HG02763 (cell line): ENCODE measurements around the gene ACSL1.
"Not testable (repeated sequence)": the region's sequence is repeated elsewhere in the genome, so short reads cannot be mapped to it uniquely, and the experiment has no call there.

Experiments
- ATAC-seq: cut with Tn5 transposase; IDR thresholded peaks from one replicate; pipeline ENCODE4 v1.9.1; 2021; ENCODE audit warnings: mild to moderate bottlenecking, moderate library complexity; ENCODE audit not compliant: unreplicated experiment

ACSL1 gene

DNA sequence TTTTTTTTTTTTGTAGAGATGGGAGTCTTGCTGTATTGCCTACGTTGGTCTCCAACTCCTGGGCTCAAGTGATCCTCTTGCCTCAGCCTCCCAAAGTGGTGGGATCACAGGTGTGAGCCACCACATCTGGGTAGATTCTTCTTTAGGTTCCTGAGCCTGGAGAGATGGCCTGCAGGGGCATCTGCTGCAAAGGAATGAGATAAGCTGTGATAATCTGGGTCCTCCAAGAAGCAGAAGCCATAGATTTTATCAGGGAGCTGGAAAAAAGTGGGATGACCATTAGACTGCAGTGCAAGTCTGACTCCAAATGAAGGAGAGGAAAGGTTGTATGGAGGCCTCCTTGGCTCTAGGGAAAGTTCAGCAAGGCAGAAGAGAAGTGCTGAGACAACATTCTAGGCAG, 19.0 kb upstream of the ACSL1 start:
- no peak for ATAC-seq

DNA sequence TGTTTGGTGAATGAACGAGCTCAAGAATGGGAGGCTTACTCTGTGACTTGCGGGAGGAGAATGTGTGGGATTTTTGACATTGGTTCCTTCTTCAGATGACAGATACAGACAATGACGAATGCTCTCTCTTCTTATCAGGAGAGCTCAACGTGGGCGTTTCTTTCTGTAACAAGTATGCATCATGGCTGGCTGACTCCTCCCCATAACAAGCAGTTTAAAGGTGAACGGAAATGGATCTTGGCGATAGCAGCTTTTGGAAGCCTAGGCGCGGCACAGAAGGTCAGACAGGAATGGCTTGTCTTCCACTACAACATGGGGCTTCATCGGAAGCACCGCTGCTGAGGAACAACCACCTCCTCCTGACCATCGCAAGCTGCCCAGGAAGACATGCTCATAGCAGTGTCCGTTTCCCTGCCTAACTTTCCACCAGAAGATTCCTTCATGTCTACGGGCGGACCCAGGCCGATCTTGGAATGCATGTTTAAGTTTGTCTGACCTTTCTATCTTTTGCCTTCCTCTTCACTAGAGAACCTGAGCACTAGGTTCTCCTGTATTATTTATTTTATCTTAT, 18.3 kb upstream of the ACSL1 start:
- ATAC-seq = no peak

DNA sequence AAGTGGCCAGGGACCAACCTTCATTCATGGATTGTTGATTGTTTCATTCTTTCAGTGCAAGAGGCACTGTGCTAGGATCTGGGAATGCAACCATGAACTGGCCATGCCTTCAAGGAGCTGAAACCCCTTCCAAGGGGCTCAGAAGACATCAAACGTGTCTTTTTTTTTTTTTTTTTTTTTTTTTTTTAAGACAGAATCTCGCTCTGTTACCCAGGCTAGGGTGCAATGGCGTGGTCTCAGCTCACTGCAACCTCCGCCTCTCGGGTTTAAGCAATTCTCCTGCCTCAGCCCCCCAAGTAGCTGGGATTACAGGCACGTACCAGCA, 13.3 kb upstream of the ACSL1 start:
- ATAC-seq = not testable (repeated sequence)

DNA sequence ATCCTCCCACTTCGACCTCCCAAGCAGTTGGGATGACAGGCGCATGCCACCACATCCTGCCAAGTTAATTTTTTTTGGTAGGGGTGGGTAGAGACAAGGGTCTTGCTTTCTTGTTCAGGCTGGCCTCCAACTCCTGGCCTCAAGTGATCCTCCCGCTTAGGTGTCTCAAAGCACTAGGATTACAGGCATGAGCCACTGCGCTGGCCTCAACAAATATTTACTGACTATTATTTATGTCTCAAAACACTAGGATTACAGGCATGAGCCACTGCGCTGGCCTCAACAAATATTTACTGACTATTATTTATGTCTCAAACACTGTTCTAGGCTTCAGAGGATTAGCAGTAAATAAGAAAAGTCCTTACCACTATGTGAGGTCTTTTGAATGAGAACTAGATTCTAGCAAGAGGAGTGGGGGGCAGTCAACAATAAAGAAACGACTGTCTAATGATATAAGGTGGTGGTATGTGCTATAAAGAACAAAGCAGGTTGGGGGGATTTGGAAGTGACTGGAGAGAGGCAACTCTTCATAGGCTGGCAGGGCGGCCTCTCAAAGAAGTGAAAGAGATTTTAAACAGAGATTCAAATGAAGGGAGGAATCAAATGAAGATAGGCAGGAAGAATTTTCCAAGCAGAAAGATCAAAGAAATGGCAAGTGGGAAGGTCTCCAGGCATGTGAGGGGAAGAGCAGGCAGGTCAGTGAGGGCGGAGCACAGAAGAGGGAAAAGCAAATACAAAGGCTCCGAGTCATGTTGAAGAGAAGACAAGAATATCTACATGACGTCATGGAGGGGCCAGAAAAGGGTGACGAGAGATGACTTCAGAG, 12.7 kb upstream of the ACSL1 start:
- no peak for ATAC-seq

DNA sequence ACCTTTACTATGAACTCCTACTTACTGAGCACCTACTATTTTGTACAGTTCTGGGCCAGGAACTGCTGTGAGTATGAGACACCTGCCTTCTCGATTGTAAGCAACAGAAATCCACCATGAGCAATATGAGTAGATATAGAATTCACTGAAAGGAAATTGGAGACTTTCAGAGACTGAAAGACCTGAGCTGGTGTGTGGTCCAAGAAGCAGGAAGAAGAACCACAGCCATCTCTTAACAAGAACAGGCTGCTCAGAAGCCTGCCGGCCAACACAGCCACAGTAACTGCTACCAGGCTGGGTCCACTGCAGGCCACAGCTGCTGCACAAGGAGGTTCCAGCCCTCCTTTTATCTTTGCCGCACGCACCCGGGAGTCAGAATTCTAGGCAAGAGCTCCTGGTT, 10.8 kb upstream of the ACSL1 start:
- no peak for ATAC-seq

DNA sequence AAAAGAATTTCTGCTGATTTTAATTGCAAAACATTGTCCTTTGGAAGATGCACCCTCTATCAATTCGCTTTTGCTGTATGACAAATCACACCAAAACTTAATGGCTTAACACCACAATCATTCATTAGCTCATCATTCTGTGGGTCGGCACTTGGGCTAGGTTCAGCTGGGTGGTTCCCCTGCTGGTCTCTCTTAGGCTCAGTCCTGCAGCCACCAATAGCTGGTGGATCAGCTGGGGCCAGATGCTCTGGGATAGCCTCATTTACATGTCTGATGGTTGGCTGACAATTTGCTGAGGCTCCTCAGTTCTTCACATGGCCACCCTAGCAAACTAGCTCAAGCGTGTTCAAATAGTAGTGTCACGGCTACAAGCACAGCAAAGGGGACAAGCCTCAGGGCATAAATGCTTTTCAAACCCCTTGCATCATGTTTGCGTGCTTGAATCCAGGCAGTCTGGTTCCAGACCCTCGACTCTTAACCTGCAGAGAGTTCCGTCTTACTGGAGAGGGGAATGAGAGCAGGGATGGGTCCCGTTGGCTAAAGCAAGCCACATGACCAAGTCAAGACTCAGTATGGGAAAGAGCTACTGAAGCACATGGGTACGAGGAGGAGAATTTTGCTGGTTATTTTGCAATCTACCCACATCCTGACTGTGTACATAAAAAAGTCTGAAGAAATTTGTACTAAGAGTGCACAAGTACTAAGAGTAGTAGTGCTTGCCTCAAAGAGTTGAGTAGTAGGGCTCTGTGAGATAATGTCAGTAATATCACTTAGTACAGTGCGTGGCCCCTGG, 7.5 kb upstream of the ACSL1 start:
- no peak for ATAC-seq

DNA sequence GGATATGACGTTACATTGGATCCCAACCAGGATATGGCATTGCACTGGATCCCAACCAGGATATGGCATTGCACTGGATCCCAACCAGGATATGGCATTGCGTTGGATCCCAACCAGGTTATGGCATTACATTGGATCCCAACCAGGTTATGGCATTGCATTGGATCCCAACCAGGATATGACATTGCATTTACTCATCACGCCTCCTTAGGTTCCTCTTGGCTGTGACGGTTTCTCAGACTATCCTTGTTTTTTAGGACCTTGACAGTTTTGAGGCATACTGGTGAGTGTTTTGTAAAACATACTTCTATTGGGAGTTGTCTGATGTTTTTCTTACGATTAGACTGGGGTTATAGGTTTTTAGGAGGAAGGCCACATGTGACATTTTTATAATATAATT, 5.4 kb upstream of the ACSL1 start:
- no peak for ATAC-seq

DNA sequence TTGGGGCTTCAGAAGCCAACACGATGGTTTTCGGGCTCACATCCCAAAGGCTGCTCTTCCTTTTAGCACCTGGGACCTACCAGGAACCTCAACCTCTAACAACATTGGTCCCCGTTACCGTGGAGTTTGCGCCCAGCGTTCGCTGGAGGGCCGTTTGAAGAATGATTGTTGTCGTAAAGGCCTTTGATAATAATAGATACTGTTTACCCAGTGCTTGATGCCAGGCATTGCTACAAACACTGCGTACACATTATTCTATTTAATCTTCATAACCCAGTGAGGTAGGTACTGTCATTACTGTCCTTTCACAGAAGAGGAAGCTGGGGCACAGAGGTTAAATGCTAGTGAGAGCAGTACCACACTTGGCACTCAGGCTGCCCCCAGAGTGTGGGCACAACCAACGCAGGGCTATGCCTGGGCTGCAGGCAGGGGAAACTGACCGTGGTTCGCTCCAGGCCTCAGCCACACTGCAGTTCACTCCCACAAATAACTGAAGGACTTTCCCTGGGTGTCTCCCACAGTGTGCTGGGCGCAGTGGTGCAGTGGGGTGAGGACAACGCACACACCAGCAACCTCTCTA, 1.0 kb upstream of the ACSL1 start:
- no peak for ATAC-seq

DNA sequence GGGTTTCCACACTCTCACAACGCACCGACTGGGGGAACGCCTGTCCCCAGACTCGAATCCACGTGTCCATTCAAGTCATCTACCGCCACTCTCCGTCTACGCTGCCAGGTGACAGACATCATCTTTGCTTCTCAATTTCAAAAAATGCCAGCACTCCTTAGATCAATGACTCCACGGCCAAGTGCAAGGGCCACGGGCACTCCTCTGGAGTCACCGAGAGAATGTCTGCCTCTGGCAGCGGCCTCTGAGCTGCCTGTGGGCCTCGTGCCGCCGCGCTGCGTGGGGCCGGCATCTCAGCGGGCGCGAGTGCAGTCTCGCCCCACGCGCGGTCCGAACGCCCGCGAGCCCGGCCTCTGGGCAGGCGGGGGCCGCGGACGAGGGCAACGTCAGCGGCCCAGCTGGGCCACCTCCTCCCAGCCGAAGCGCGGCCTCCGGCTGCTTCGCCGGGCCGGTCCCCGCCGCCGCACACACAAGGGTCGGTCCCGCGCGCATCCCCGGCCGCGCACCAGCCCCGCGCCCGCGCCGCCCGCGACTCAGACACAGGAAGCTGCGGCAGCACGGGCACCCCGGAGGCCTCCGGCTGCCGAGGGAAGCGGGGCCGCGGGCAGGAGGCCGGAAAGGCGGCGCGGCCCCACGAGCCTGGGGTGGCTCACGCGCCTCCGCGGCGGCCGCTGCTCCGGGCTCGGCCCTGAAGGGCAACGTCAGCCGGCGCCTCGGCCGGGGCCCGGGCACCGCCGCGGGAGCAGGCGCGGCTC, 450 bp downstream of the ACSL1 start:
- peak; percentile 27 for ATAC-seq

DNA sequence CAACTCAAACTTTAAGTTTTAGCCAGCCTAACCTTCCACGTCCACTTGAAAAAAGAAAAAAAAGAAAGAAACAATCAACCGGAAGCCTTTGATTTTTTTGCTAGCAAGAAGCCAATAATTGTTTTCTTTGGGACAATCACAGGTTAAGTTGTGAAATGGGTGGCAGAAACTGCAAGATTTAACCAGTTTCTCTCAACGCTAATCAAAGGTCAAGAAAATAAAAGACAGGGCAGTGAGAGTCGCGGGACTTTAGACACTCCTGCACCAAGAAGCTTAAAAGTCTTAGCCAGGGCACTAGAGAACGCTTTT, 1.0 kb downstream of the ACSL1 start:
- ATAC-seq = no peak

DNA sequence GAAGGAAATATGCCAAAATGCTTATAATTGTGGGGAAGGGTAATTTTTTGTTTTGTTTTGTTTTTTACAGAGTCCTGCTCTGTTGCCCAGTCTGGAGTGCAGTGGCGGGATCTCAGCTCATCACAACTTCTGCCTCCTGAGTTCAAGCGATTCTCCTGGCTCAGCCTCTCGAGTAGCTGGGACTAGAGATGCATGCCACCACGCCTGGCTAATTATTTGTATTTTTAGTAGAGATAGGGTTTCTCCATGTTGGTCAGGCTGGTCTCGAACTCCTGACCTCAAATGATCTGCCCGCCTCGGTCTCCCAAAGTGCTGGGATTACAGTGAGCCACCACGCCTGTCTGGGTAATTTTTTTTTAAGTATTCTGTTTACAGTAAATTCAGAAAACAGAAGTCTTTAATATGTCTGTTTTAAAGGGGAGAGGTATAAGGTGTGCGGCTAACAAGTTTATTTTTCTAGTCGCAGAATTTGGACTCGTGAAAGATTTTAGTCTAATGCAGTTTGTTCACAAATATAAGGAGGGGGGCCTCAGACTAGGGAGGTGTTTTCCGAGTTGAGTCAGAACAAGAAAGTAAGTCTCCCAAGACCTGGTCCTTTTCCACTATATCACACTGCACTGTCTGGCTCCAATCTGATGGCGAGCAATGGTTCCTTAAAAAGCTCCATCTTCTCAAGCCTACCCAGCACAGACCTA, 1.5 kb downstream of the ACSL1 start:
- ATAC-seq = no peak

DNA sequence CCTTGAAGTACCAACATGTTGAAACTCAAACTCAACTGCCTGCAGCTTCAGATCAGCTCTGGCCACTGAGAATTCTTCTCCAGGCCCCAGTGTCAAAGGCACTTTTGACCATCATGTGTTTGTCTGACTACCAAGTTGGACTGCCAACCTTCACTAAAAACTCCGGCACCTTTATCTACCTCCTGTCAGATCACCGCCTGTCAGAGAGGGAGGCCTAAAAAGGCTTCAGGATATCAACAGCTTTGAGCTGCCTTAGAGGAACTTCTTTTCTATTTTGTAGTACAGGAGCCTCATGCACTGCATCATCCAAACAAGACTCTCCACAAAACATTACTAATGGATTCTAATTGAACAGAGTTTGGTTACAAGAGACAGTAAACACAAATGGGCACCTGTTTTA, 2.8 kb downstream of the ACSL1 start:
- no peak for ATAC-seq

DNA sequence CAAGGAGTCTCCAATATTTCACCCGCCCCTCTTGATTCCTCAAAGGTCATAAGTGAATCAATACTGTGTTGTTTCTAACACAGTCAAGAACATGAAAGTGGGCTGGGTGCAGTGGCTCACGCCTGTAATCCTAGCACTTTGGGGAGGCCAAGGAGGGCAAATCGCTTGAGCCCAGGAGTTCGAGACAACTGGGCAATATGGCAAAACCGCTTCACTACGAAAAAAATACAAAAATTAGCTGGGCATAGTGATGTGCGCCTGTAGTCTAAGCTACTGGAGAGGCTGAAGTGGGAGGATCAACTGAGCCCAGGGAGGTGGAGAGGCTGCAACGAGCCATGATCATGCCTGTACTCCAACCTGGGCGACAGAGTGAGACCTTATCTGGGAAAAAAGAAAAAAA, 3.4 kb downstream of the ACSL1 start:
- ATAC-seq = no peak

DNA sequence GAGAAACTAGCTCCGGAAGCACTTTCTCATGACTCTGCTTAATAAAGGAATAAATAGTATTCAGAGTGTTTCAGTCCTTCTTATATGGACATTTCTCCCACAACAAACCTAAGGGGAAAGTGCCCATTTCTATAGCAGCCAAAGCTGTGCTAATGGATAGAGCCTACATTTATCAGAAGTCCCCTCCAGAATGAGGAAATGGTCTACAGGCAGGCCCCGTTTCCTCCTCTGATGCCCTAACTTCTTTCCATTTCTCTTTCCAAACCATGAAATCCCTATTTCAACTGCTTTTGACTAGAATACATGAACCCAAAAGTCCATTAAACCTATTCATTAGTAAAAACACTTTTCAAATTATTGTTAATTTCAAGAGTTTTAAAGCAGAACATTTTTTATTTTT, 4.5 kb downstream of the ACSL1 start:
- ATAC-seq = no peak

DNA sequence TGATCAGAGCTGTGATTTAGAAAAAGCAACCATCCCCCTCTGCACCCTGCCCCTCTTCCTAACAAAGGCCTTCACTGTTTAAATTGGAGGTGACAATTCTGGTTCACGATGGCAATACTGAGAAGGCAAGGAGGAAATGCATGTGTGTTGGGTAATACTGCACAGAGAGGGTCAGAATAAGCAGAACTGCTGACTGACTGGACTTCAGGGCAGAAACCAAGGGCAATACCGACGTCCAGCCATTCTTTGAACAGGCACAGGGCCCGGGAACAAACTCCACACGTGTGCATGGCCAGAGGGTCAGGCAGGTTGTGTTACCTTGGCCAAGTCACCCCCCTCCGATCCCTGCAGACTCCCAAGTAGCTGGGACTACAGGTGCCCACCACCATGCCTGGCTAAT, 6.0 kb downstream of the ACSL1 start:
- ATAC-seq = no peak

DNA sequence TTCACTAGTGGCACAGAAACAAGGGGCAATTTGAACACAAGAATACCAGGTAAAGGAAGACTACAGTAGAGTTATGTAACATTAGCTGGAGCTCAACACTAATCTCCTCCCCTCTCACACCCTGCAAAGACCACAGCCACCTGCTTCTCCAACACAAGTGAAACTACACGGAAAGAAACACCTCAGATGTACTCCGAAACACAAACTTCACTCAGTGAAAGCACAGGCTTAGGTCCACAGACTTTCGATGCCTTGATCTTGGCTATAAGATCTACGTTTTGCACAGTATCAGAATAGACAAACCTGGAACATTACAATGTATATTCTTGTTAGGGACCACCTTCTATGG, 7.6 kb downstream of the ACSL1 start:
- ATAC-seq = peak; percentile 45

DNA sequence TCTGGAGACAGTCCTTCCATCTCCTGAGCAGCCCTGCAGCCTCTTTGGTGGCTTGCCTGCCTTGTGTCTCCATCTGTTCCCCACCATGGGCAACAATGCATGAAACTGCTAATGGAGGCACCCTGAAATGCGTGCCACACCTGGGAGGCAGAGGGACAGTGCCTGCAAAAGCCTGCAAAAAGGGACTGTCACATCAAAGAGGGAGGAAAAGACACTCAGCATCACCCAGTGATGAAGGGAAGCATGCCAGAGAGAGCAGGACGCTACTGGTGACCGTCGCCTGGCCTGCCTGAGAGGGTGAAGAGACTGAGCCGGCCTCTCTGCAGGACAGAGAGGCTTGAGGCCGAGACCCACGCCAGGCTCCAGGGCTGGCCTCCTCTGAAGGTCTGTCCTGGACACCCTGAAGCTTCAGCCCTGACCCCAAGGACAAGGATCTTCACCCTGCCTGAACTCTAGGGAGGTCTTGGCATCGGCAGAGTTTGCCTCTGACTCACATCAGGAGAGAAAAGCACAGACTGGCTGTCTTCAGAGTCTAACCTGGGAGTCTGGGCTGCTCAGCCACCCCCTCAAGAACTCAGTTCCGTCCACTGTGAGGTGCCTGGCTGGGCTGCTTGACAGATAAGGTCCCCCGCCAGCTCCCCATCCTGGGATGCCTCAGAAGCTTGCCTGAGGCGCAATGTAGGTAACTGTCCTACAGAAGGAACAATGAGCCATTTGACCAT, 8.1 kb downstream of the ACSL1 start:
- ATAC-seq = no peak

DNA sequence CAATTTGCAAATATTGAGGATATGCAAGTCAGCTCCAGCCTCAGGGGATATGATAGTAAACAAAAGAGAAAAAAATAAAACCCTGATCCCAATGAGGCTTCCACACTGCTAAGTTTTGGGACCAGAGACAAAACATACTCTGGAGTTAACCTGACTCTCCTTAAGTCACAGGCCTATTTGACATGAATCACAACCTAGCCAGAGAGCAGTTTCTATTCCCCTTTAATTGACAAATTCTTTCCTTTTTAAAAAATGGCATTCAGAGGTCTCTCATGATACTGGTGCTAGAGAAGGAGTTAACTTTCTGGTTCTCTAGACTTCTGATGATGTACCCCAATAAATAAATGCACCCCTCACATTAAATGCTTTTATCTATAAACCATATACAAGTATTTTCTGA, 8.8 kb downstream of the ACSL1 start:
- ATAC-seq = no peak

DNA sequence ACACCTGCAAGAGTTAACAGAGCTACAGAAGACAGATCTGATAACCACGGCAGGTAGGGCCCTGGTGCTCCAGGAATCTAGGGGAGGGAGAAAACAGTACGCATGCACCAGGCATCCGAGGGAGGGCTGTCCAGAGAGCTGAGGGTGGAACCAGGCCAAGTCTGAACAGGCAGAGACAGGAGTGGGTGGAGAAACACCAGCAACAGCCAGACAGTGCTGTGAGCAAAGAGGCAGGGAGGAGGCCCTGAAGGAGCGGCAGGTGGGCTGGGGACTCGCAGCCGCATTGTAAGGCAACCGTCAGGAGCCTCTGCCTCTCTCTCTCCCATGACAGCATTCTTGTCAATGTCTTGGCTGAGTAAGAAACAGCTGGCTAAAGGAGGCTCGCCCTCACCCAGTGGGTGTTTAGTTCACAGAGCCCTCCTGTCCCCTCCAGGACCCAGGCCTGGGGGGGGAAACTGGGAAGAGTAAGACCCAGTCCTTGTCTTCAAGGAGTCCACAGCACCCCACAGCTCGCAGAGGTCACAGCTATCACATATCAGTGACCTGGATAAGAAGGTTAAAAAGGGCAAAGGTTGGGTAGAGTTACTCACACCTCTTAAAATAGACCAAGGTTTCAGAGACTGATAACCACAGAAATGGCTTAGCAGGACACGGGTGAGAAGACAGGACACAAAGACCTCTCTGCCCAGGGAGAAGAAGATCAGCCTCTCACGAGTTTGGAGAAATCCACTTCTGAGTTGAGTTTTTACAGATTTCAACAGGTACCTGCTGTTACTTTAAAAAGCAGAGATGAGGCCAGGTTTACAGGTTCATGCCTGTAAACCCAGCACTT, 10.5 kb downstream of the ACSL1 start:
- peak; percentile 68 for ATAC-seq
